GM18526 (cell line): Measurements from ENCODE around the gene CADM3.

Experiments used
- POLR2A ChIP-seq: IDR thresholded peaks from 3 replicates; pipeline ENCODE4 v1.6.1; 2011; ENCODE audit not compliant: insufficient read length; ENCODE audit errors: extremely low read depth

The CADM3 gene

GRCh38 chr1:159171254-159171687 is at the start of gene CADM3:
CADM3 (plus strand) TSS chr1:159171615; CDS start chr1:159171766, 151 bp downstream.
- no peak for TF ChIP-seq POLR2A

DNA sequence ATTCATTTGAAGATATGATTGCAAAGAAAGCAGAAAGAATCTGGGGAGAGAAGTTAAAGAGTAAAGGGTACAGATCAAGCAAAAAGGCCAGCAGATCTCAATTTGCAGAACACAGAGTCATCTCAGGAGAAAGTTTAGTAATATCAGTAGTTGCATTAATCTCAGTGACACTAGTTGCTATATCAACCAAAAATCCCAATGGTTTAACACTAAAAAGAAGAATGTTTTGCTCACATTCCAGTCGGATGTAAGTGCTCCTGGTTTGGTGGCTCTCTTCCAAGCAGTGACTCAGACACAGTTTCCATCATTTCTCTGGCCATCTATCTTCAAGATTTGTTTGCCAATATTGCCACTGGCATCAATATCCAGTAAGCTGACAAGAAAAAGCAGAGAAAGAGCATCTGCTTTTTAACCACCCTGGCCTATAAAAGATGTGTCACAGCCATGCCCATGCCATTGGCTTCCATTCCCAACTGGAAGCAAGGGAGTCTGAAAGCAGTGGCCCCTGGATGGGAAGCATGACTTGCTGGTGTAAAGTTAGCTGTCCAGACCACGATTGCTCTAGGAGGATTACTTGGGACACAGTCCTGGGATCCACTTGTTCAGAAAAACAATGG is 49.3 kb upstream of the CADM3 start:
- no peak for TF ChIP-seq POLR2A

DNA sequence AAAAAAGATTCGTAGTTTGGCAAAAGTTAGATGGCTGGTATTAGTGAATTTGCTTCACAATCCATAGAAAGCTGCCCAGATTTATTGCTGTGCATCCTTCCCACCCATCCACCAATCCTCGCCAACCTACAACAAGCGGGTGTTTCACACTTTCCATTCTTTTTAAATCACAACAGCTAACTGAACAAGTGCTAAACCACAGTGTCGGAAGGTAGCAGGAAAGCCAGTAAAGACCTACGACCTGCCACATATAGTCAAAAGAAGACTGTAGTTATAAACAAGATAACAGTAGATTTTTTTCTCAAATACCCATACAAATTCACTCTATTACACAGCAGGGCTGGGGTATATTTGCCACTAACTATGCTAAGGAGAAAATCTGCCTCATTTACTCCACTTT is 47.8 kb upstream of the CADM3 start:
- no peak for TF ChIP-seq POLR2A

GRCh38 chr1:159132271-159132881 is 39.0 kb upstream of the CADM3 start:
- TF ChIP-seq POLR2A = no peak

- no peak for TF ChIP-seq POLR2A
Measured at GRCh38 chr1:159140474-159140873, 30.9 kb upstream of the CADM3 start.

GRCh38 chr1:159141584-159142390 is 29.6 kb upstream of the CADM3 start:
- no peak for TF ChIP-seq POLR2A

- no peak for TF ChIP-seq POLR2A
Measured at GRCh38 chr1:159142391-159142663, 29.1 kb upstream of the CADM3 start.

DNA sequence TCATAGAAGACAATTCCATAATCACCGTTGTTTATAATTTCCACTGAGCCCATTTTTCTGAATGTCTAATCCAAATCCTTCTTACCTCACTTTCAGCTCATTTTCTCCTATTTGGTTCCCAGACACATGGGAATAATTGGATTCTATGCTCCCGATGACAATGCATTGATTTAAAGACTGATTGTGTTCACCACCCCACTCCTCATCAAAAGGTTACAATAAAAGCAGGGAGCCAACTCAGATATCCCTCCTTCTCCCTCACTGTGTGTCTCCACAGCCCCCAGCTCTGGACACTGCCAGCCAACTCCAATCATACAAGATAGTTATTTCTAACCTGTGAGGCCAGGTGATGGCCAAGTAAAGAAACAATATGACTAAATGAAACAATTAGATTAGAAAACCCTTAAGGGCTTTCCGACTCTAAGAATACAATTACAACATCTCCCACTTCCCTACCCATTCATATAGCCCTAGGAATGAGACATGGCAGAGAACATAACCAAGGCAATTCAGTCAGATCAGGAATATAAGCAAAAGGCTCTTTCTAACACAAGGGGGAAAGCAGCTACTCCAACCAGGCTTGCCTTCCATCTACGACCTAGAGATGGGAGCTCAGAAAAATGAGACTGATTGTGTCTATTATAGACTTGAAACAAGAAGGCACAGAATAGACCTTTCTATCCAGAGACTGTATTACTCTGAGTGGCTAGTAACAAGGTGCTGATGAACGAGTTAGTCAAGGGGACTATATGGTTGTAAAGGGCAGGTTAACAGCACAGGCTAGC is 28.5 kb upstream of the CADM3 start:
- no peak for TF ChIP-seq POLR2A

- no peak for TF ChIP-seq POLR2A
Measured at GRCh38 chr1:159144571-159144970, 26.8 kb upstream of the CADM3 start.

- no peak for TF ChIP-seq POLR2A
Measured at GRCh38 chr1:159146980-159147379, 24.4 kb upstream of the CADM3 start.

DNA sequence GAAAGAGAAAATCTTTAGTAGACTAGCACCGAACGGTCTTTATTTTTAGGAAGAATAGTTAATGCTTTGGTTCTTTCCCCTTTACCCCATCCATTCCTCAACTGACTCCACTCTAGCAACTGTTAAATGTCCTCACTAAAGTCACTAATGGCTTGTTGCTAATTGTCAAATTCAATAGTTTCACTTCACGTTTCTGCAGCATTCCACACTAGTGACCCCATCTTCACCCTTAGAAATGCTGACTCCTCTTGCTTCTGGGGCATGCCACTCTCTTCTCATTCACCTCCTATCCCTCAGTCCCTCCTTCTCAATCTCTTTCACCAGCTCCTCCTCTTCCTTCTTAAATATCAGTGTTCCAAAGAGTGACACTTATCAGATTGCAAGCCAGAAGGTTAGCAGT is 19.4 kb upstream of the CADM3 start:
- no peak for TF ChIP-seq POLR2A

DNA sequence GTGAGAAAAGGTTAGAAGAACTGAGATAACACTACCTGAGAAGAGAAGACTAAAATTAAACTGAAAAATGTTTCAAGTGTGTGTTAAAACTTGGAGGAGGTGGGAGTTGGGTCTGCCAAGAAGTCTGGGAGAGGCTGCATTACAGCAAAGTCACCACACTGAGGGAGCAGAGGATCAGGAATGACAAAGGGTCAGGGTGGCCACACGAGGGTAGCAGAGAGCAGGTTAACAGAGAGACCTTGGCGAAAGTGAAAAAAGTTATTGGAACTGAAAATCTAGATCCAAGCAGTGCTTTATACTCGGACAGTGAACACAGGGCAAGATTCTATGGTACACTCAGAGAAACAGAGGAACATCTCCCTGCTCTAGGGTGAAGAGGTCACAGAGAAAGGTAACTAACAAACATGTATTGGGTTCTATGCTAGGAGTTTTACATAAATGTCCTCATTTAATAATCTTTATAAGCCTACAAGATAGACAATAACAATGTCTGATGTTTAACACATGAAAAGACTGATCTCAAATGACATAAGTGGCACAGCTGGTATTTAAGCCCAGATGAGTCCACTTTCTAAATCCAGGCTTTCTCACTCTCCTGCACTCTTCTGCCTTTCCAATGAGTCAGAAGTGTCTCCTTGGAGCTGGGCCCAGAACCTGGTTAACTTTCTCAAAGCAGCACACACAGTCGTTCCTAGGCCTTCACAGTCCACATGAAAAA is 10.3 kb upstream of the CADM3 start:
- no peak for TF ChIP-seq POLR2A

DNA sequence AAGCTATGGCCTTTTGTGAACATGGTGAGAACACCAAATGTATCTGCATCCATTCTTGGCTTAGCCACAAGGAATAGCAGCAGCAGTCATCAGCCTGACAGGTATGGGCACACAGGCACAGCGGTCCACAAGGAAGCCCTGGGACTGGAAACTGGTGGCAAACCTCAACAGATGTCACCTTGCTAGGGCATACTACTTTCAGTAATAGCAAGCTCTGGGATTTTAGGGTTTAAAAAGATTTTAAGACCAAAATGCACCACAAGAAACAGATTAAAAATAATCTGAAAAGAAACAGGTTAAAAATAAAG is 9.7 kb upstream of the CADM3 start:
- no peak for TF ChIP-seq POLR2A

DNA sequence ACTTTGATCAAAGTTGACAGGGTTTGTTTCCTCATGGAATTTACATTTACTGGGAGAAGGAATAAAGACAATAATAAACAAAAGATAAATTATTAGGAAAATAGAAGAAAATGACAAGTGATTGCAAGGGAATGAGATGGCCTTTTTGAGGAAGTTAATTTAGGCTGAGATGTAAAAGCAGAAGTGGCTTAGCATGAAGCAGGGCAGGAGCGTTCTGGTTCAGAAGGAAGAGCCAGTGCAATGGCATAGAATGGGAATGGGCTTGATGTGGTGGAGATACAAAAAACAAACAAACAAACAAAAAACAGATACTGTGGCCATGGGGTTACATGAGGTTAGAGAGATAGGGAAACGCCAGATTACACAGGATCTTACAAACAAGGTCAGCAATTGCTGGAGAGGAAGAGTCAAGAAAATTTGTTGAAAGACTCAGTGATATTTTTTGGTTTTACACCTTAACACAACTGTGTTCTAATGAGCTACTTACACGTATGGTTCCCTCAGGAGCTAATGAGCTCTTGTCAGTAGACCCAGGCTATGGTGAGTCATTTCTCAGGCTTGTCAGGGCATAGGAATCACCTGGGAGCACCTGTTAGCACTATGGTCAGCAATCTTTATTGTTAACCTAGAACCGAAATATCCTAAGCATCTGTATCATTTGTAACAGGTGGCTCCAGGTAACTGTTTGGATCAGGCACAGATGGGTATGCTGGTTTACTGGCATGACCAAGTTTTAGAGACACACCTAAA is 8.7 kb upstream of the CADM3 start:
- no peak for TF ChIP-seq POLR2A
